Vagina (tissue), 2 donors: ENCODE data around the gene MTA1.

Experiments
- CTCF ChIP-seq, 3 experiments: fragments of 450-650 bp in 2 of 3; fragments of 200-600 bp in 1 of 3; sonication (generic) in 1 of 3; IDR thresholded peaks; one replicate each; pipeline ENCODE4 v1.5.1; 2017 to 2019; ENCODE audit warnings: antibody characterized with exemption in 3 of 3, mild to moderate bottlenecking in 2 of 3, moderate library complexity in 2 of 3
- POLR2A ChIP-seq, 2 donors: fragments of 450-650 bp; IDR thresholded peaks; one replicate each; pipeline ENCODE4 v1.6.1; 2017; ENCODE audit warnings: antibody characterized with exemption in 2 of 2, mild to moderate bottlenecking in 2 of 2, moderate library complexity in 2 of 2
- POLR2AphosphoS5 ChIP-seq, 2 donors: sonication (generic); formaldehyde crosslinking; IDR thresholded peaks; one replicate each; pipeline ENCODE4 v1.9.0; 2017; ENCODE audit warnings: antibody characterized with exemption in 2 of 2, mild to moderate bottlenecking in 2 of 2, low read depth in 1 of 2; ENCODE audit not compliant: insufficient read depth in 1 of 2

DNA sequence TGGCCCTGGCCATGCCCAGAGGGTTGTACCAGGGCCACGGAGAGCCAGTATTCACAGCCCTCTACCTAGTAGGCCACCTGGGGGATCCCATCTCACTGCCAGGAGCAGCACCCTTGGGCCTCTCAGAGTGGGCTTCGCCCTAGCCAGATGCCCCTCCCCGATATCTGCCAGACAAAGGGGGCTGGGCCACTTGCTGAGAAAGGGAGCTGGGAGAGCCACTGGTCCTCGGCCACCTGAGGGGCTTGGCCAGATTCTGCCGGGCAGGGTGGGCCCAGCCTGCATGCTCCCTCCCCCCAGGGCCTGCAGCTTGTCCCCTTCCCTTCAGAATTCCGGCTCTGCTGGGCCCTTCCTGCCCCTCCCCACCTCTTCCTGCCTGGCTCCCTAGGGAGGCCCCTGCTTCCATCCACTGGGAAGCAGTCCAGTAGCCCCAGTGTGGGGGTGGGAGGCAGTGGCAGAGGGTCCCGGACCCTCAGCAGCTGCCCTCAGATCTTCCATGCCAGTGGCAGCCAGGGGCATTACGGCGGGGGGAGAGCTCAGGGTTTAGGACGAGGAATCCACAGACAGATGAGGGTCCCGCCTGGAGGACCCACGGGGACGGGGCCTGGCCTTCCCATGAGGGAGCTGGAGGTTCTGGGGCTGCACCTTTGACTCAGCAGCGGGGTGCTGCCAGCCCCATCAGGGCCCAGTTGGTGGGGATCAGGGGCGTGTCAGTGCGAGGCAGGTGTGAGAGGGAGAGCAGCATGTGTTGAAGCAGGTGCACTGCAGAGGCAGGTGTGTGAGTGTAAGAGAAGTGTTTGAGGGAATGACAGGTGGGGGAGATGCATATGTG is 57.4 kb downstream of the MTA1 start:
- no peak for TF ChIP-seq CTCF (IDR thresholded peaks at IDR 0.05)
- TF ChIP-seq POLR2A (IDR thresholded peaks at IDR 0.05), result no peak
- TF ChIP-seq POLR2AphosphoS5 (IDR thresholded peaks at IDR 0.05; ENCODE audit: insufficient read depth in 1 of 2, low read depth in 1 of 2), result no peak
